GM21526 (cell line): ENCODE measurements around the gene GPA33.

Experiments
- ATAC-seq: cut with Tn5 transposase; IDR thresholded peaks from one replicate; pipeline ENCODE4 v1.9.1; 2021; ENCODE audit warnings: moderate library complexity; ENCODE audit not compliant: unreplicated experiment, low FRiP score

The GPA33 gene

GRCh38 chr1:167089939-167090313, 251 bp downstream of the GPA33 start:
- ATAC-seq: no peak

DNA sequence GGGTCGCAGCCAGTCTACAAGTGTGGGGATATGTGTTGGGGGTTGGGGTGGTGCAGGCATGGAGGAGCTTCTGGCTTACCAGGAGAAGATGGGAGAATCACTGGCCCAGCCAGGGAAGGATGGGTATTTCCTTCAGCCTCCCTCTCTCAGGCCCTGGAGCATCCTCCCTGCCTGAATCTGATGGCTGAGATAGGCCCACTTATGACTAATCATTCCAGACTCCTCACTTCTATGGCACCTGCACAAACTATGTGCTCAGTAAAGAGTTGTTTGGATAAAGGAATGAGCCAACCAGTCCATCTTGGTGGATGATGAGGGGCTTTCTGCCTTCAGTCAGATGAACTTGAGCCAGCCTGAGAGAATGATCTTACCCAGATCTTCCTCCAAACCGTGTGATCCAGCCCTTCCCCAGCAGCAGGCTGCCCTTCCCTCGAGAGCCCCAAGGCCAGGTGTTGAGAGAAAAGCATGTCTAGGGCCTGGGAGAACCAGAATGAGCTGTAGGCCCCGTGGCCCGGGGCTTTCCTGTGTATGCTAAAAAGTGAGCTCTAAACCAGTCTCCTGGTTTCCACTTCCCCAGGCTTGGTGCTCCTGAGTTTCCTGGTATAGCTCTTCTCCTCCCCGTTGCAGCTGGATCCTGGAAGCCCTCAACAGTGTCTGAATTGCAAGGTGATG, 1.3 kb downstream of the GPA33 start:
- ATAC-seq: no peak

DNA sequence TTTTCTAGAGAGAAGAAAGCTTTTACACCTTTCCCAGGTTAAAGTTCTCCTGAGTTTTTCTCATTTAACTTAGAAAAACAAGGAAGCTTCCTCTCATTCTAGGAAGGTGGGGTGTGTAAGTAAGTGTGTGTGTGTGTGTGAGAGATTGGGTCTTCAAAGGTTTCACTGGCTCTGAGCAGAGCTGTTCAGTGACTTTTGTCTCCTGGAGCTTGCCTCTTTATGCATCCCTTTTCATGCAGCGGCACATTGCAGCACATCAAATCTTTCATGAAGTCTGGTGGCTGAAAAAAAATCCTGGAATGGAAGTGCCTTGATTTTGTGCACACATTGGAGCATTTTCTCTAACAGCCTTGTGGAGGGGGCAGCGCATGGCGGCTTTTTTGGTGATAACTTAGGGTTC, 3.4 kb downstream of the GPA33 start:
- ATAC-seq: no peak

DNA sequence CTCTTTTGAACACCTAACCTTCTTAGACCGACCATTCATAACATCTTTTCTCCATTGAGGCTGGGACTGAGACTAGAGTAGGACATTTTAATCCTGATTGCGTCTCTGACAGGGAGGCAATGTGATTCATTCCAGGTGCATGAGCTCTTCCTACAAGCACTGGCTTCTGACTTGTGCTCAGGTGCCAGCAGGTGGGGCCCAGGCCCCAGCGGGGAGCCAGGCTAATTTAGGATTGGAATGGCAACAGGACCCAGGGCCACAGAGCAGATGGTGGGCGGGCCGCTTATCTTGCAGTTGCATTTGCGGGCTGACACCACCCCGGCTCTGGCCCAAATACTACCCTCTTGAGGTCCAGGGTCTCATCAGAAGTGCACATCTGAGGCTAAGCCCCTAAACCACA, 4.1 kb downstream of the GPA33 start:
- no peak for ATAC-seq

DNA sequence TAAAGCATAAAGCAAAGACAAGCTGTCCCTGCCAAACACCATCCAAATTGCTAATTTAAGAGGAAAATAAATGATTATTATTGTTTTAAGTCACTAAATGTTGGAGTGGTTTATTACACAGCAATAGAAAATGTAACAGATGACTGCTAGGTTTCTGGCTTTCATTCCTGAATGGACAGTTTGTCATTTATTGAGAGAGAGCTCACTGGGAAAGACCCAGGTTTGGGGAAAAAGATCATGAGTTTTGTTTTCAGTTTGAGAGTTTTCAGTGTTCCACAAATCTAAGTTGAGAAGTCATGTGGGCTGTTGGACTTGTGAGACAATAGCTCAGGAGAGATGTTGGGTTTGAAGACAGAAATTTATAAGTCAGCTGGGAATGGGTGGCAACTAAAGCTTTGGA, 5.4 kb downstream of the GPA33 start:
- ATAC-seq: no peak

- no peak for ATAC-seq
These were observed 6.3 kb downstream of the GPA33 start for GRCh38 chr1:167083871-167084270.

- no peak for ATAC-seq
These were observed 7.0 kb downstream of the GPA33 start for GRCh38 chr1:167083066-167083665.

GRCh38 chr1:167082511-167083027, 7.6 kb downstream of the GPA33 start:
- no peak for ATAC-seq

DNA sequence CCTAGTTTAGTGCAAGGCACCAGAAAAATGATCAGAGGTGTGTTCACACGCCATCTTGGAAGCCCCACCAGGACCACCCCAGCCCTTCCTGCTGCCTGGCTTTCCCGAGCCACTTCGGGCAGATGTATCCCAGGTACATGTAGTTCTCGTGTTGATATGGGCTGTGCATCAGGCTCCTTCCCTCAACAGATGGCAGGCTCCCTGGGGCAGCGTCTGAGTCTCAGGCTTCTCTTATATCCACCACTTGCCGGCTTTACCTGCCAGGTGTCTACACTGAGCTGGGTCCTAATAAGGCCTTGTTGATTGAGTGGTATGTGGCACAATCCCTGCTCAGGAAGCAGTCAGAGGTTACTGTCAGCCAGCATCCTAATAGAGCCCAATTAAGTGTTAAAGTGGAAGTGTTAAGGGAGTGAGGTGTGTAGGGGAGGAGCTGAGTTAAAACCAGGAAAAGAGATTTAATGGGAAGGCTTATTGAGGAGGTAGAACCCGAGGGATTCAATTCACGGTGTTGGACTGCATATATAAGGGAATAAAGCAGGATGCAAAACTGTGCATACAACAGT, 8.5 kb downstream of the GPA33 start:
- ATAC-seq: no peak

DNA sequence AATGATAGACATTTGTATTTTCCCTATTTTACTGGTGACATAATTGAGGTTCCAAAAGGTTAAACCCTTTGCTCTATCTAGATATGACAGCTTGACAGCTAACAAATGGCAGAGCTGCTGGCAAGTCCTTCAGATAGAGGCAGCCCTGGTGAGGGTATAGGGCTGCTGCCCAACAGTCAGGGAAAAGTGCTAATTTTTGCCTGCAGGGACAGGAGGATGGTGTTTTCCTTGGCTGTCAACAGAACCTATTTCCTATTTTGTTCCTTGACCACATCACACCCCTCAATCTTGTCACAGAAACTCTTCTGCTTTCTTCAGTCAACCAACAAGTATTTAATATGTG, 12.3 kb downstream of the GPA33 start:
- ATAC-seq: no peak

DNA sequence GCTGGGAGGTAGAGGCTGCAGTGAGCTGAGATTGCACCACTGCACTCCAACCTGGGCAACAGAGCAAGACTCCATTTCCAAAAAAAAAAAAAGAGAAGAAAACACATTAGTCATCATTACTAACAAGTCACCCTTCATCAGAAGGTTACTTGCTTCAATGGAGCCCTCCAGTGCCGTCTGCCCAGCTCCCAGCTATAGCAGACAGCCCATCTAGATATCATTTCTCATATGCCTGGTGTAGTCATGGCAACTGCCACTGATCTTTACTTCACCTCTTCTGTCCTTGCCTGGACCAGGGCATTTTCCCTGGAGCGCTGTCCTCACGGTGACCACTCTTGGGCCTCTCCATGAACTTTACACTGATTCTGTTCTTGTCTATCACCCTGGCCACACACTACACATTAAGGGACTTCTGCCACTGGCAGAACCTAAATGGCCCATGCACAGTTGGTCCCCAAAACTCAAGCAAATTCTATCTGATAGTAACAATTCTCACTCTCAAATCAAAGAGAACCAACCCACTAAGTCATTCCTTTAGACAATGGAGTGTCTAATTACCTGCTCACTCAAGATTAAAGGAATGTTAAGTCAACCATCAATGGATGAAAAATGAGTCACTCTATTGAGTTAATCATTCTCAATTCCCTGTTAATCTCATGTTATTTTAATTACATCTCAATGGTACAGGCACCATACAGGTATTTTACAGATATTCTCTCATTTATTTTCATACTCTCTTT, 12.9 kb downstream of the GPA33 start:
- ATAC-seq: no peak

- no peak for ATAC-seq
These were observed 14.0 kb downstream of the GPA33 start for GRCh38 chr1:167076136-167076710.

DNA sequence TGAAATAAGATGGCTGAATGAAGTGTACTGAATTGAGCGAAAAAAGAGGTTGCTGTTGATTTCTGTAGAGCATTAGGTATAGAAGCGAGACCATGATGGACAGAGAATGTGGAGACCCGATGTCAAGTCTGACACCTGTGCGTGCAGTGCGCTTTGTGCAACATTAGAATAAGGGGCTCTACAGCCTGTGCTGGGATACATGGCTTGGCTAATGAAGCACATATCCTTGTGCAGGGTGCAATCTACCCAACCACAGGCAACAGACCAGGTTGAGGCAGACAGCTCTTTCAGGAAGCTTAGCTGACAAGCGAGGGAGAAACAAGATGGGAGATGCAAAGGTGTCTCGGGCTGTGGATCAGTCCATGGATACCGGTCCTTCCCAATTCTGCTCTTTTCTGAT, 18.9 kb downstream of the GPA33 start:
- no peak for ATAC-seq

DNA sequence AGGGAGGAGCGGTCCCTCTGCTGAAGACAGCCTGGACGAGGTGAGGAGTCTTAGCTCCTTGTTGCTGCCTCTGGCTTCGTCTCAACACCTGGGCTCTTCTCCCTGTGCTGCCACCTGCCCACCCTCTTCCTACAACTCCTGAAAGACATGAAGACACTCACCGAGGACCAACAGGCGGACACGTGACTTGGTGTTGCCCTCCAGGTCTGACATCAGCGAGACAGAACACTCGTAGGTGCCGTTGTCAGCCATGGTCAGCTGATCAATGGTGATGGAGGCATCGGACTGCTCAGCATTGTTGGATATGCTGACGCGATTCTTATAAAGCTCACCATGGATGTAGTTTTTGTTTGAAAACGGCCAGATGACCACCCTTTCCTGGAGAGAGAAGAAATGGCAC, 21.4 kb downstream of the GPA33 start:
- ATAC-seq: no peak

DNA sequence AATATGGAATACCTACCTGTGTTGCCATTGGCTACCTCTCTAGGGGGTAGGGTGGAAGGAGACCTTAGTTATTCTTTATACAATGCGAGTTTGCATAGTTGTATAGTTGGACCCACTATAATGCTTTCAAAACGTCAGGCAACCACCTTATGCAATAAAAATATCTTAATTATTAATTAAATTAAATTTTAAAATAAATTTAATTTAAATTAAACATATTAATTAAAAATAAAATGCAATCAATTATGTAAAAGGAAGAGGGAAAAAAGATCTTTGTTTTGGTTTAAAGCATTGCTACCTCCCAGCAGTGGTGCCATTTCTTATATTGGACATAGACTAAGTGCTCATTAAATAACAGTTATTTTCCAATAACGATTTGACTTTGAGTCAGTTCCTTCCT, 22.3 kb downstream of the GPA33 start:
- no peak for ATAC-seq

DNA sequence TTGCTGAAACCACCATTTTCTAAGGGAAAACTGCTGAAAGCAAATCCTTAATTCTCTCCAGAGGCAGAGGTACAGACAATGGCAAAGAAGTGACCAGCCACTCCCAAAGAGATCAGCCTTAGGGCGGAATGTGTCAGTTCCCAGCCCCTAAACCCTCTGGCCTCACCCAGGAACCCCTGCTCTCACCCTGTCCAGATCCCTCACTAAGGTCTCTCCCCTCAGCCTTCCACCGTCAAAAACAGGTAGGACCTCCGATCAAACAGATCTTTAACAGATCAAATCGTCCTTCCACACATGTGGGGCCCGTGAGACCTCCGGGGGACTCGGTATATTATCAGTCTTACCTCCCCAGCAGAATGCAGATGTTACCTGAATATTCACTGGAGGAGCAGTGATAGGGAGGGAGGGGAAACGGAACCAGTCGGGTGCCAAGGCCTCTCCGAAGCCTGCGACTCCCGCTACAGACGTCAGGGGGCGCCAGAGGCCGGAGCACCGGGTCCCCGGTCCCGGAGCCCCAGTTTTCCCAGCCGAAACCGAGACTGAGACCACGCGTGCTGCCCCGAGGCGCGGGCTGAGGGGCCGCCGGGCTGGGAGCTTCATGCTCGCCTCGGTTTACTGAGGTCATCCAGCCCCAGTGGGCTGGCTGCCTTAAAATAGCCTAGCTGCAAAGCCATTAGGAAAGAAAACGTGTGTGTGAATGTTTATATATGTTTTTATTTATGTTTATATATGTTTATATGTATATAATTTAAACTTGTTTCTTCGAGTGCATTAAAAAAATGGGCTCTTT, 23.6 kb downstream of the GPA33 start:
- ATAC-seq: peak; percentile 86

GRCh38 chr1:167065471-167065870, 24.7 kb downstream of the GPA33 start:
- no peak for ATAC-seq

DNA sequence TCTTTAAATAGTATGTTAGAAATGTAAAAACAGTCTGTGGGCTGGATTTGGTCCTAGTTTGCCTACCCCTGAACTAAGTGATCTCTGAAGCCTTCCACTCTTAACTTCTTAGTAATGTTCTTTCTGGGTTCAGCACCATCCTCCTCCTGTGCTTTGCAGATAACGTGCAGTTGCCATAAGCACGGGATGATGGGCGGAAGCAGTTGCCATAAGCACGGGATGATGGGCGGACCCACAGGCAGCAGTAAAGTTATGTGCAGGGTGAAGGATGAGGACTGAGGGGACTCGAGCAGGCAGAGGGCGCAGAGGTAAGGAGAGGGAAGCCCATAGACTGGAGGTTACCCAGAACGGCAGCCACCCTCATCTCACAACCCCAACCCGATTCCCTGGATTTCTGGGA, 25.6 kb downstream of the GPA33 start:
- ATAC-seq: no peak

DNA sequence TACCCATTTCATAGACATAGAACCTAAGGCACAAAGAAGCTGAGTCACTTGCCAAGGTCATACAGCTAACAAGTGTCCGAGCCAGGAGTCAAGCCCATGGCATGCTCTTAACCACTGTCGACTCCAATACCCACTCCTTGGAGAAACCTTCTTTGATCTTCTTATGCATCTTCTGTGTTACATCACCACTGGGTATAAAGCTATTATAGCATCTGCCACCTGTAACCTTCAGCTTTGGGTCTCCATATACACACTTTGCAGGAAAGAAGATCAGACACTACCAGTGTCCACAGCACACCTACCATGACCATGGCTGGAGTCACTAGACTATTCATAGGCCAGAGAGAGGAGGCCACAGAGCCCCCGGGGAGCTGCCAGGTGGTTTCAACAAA, 29.1 kb downstream of the GPA33 start:
- ATAC-seq: no peak
